Stomach (tissue), 9 donors: ENCODE measurements around the gene LRP1B. TPM values are rescaled to one million over a fixed set of nuclear protein-coding genes. Genes with fewer than 3 reads are reported as not detected.
"Not testable (repeated sequence)": the region's sequence is repeated elsewhere in the genome, so short reads cannot be mapped to it uniquely, and the experiment has no call there.

Source experiments
- DNase-seq, 2 donors: peaks; one replicate each; pipeline versions ENCODE4 v3.0.0 to v3.0.0-alpha.2; 2013 to 2019
- H3K27ac ChIP-seq, 5 donors: fragments of 200-600 bp in 4 of 5; sonication (generic) in 4 of 5; one replicate each; pipeline ENCODE4 v1.5.1; 2013 to 2019; ENCODE audit warnings: mild to moderate bottlenecking in 1 of 5, moderate library complexity in 1 of 5
- H3K27me3 ChIP-seq, 3 donors: fragments of 200-600 bp; sonication (generic); one replicate each; pipeline ENCODE4 v1.5.1; 2017 to 2019; ENCODE audit warnings: mixed run types in 1 of 3
- H3K36me3 ChIP-seq, 4 donors: fragments of 200-600 bp; sonication (generic); 1 replicate in 3 of 4; 2 replicates in 1 of 4; pipeline ENCODE4 v1.5.1; 2016 to 2019
- H3K4me1 ChIP-seq, 4 donors: fragments of 200-600 bp; sonication (generic); one replicate each; pipeline ENCODE4 v1.5.1; 2016 to 2019
- H3K4me3 ChIP-seq, 4 donors: fragments of 200-600 bp; sonication (generic) in 3 of 4; one replicate each; pipeline ENCODE4 v1.5.1; 2016 to 2019; ENCODE audit warnings: mild to moderate bottlenecking in 1 of 4
- H3K9me3 ChIP-seq, 4 donors: fragments of 200-600 bp; sonication (generic); one replicate each; pipeline ENCODE4 v1.5.1; 2016 to 2019
- CTCF ChIP-seq, 7 experiments: fragments of 450-650 bp in 4 of 7; fragments of 200-600 bp in 3 of 7; sonication (generic) in 3 of 7; IDR thresholded peaks; one replicate each; pipeline ENCODE4 v1.5.1; 2016 to 2019; ENCODE audit warnings: antibody characterized with exemption in 7 of 7, control low read depth in 2 of 7, mild to moderate bottlenecking in 1 of 7
- EP300 ChIP-seq: sonication (generic); formaldehyde crosslinking; IDR thresholded peaks from one replicate; pipeline ENCODE4 v1.6.1; 2017; ENCODE audit warnings: antibody characterized with exemption
- POLR2A ChIP-seq, 4 donors: fragments of 450-650 bp; IDR thresholded peaks; one replicate each; pipeline ENCODE4 v1.6.1; 2016; ENCODE audit warnings: antibody characterized with exemption in 4 of 4, control low read depth in 2 of 4, mild to moderate bottlenecking in 1 of 4, moderate library complexity in 1 of 4
- POLR2AphosphoS5 ChIP-seq, 3 donors: sonication (generic); formaldehyde crosslinking; IDR thresholded peaks; one replicate each; pipeline ENCODE4 v1.6.1; 2016; ENCODE audit warnings: antibody characterized with exemption in 3 of 3
- WGBS, 5 donors: extraction: QIAGEN DNeasy Blood & Tissue Kit in 3 of 5; methylation state at CpG; one replicate each; pipeline versions ENCODE4 v1.1.5 to v1.1.7; 2013 to 2018; 5-methylcytosine and 5-hydroxymethylcytosine counted together
- intact Hi-C: fragments of 100-400 bp; cut with DNase I; formaldehyde crosslinking; loops from one replicate; pipeline ENCODE4 v1.15.1; 2023; ENCODE audit warnings: low total_unique reads
- polyA plus RNA-seq, 3 donors: library from polyadenylated mRNA; stranded (reverse); fragments of 200-250 nt; gene quantifications; one replicate each; pipeline ENCODE4 v1.2.3, GENCODE V29; 2013
- total RNA-seq, 5 donors: library from RNA; depleted of rRNA; stranded (reverse); fragments of >200 nt; gene quantifications; one replicate each; pipeline versions ENCODE4 v1.1.0 to v1.2.3, GENCODE V29; 2014 to 2016
- donor health status: healthy with polysubstance abuse.
- donor health status: Bipolar disorder and iron deficiency.
- donor health status: healthy.

LRP1B gene
- total and polyA plus RNA-seq, 8 donors: under 0.01 to 9.0 (median 0.38) TPM

- H3K36me3 ChIP-seq: no peaks in the 10 kb centered on the region
- no peak for TF ChIP-seq CTCF (IDR thresholded peaks at IDR 0.05)
- no peak for TF ChIP-seq EP300
- TF ChIP-seq POLR2A (IDR thresholded peaks at IDR 0.05): no peak
- no peak for TF ChIP-seq POLR2AphosphoS5 (IDR thresholded peaks at IDR 0.05)
- DNase-seq: no peak
- 88 to 100% (median 94%) methylated on average over 1 of the region's 1 CpG for WGBS, 5 donors
- intact Hi-C loops: no loop called here
- H3K4me1 ChIP-seq: no peaks in the 10 kb centered on the region
- no peak overlapping the region for H3K27ac ChIP-seq
- no peaks in the 10 kb centered on the region for H3K27me3 ChIP-seq
- H3K9me3 ChIP-seq: no peaks in the 10 kb centered on the region
- no peak overlapping the region for H3K4me3 ChIP-seq
Measured at GRCh38 chr2:140551287-140551686, 1579.5 kb downstream of the LRP1B start.

GRCh38 chr2:140550821-140551220, 1580.0 kb downstream of the LRP1B start:
- Histone ChIP-seq H3K4me1 (no peaks in the 10 kb centered on the region), H3K9me3 (no peaks in the 10 kb centered on the region), H3K4me3 (no peak overlapping the region), H3K27ac (no peak overlapping the region), H3K27me3 (no peaks in the 10 kb centered on the region), H3K36me3 (no peaks in the 10 kb centered on the region)
- no peak for DNase-seq
- intact Hi-C loops: no loop called here
- no peak for TF ChIP-seq CTCF (IDR thresholded peaks at IDR 0.05)
- no peak for TF ChIP-seq EP300
- no peak for TF ChIP-seq POLR2AphosphoS5 (IDR thresholded peaks at IDR 0.05)
- no peak for TF ChIP-seq POLR2A (IDR thresholded peaks at IDR 0.05)
- WGBS, 5 donors: 82 to 95% (median 92%) methylated on average over 2 of the region's 2 CpGs

DNA sequence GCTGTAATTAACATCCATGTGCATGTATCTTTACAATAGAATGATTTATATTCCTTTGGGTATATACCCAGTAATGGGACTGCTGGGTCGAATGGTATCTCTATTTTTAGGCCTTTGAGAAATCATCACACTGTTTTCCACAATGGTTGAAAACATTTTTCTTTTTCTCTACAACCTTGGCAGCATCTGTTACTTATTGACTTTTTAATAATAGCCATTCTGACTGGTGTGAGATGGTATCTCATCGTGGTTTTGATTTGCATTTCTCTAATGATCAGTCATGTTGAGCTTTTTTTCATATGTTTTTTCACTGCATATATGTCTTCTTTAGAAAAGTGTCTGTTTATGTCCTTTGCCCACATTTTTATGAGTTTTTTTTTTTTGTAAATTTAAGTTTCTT, 1586.0 kb downstream of the LRP1B start:
- DNase-seq, H3K4me1 ChIP-seq, intact Hi-C loops, H3K9me3 ChIP-seq, H3K36me3 ChIP-seq, H3K4me3 ChIP-seq, H3K27me3 ChIP-seq, H3K27ac ChIP-seq: not testable (repeated sequence)
- WGBS, 5 donors: 65 to 80% (median 73%) methylated on average over 2 of the region's 2 CpGs

DNA sequence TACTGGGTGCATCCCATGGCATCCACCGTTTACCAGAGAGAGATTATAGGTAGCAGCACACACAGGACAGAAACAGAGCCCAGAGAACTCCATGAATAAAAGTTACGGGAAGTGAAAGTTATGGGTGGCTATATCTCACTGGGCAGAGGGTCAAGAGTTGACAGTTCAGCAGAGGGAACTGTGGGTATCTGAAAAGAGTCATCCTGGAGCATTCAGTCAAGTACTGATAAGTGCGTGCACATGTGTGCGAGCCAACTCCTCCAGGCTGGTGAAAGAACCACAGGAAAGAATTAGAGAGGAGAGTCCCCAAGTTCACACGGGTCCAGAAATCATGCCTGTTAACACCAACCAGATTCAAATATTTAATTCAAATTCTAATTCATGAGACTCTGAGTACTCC, 1588.2 kb downstream of the LRP1B start:
- TF ChIP-seq POLR2A (IDR thresholded peaks at IDR 0.05) (no peak), POLR2AphosphoS5 (IDR thresholded peaks at IDR 0.05) (no peak), CTCF (IDR thresholded peaks at IDR 0.05) (no peak), EP300 (no peak)

GRCh38 chr2:140539242-140539875, 1591.5 kb downstream of the LRP1B start:
- no peaks in the 10 kb centered on the region for H3K9me3 ChIP-seq
- intact Hi-C loops: no loop called here
- H3K27ac ChIP-seq: no peak overlapping the region
- no peaks in the 10 kb centered on the region for H3K27me3 ChIP-seq
- no peak for DNase-seq
- H3K4me3 ChIP-seq: no peak overlapping the region
- TF ChIP-seq POLR2AphosphoS5 (IDR thresholded peaks at IDR 0.05) (no peak), EP300 (no peak), POLR2A (IDR thresholded peaks at IDR 0.05) (no peak), CTCF (IDR thresholded peaks at IDR 0.05) (no peak)
- H3K36me3 ChIP-seq: no peaks in the 10 kb centered on the region
- 82 to 84% (median 83%) methylated on average over 7 of the region's 7 CpGs for WGBS, 5 donors
- no peaks in the 10 kb centered on the region for H3K4me1 ChIP-seq

More for the DNA sequence above, 1588.2 kb downstream of the LRP1B start:
- Histone ChIP-seq H3K27ac (no peak overlapping the region), H3K4me3 (no peak overlapping the region), H3K4me1 (no peaks in the 10 kb centered on the region), H3K27me3 (no peaks in the 10 kb centered on the region), H3K36me3 (no peaks in the 10 kb centered on the region), H3K9me3 (no peaks in the 10 kb centered on the region)
- no peak for DNase-seq
- 86 to 93% (median 88%) methylated on average over 5 of the region's 5 CpGs for WGBS, 5 donors
- intact Hi-C loops: no loop called here
